Measurements from ENCODE around the gene PPM1H.

- TF ChIP-seq CTCF (IDR thresholded peaks at IDR 0.05): no peak
- TF ChIP-seq POLR2A (IDR thresholded peaks at IDR 0.05): no peak
Observed at GRCh38 chr12:62739266-62740015, 195.5 kb downstream of the PPM1H start.

Data from prostate gland (tissue), 2 donors.